HG02938 (cell line): ENCODE data around the gene NME7.

ENCODE experiments used
- ATAC-seq: cut with Tn5 transposase; IDR thresholded peaks from one replicate; pipeline ENCODE4 v1.9.1; 2021; ENCODE audit warnings: mild to moderate bottlenecking, moderate library complexity; ENCODE audit not compliant: unreplicated experiment

Gene NME7

GRCh38 chr1:169110689-169111447 is 256.7 kb downstream of the NME7 start:
- ATAC-seq, result no peak

- ATAC-seq, result no peak
Observed at GRCh38 chr1:169110236-169110635, 257.4 kb downstream of the NME7 start.

- no peak for ATAC-seq
Observed at GRCh38 chr1:169109561-169110134, 257.9 kb downstream of the NME7 start.

- ATAC-seq, result no peak
Observed at GRCh38 chr1:169108863-169109560, 258.6 kb downstream of the NME7 start.

GRCh38 chr1:169108223-169108622 is 259.4 kb downstream of the NME7 start:
- no peak for ATAC-seq

GRCh38 chr1:169107603-169108208 is 259.9 kb downstream of the NME7 start:
- ATAC-seq, result no peak

DNA sequence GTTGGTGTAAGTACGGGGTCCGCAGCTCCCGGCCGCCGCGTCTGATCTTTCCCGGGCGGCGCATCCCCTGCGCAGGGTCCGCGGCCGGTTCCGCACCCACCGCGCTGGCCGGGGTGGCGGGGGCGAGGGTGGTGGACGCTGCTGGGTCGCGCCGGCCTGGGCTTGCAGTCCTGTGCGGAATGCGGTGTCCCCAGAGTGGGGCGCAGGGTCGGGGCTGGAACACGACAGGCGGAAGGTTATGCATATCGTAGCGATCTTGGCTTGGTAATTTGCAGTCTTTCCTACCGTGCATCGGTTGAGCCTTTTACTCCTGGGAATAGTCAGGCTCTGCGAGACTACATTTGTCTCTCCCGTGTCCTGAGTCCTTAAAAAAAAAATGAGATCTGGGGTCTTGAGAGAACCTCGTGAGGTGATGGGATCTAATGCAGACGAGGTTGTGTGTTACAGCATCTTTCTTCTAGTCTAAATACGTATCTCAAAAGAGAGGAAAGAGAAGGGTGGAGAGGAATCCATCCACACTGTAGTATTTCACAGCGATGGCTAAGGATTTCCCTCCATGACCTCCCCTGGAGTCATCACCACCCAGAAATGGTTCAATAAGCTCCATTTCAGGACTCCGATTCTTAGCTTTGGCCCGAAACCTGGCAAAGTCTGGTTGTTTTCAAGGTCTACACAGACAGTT is 260.5 kb downstream of the NME7 start:
- ATAC-seq, result peak; percentile 2

DNA sequence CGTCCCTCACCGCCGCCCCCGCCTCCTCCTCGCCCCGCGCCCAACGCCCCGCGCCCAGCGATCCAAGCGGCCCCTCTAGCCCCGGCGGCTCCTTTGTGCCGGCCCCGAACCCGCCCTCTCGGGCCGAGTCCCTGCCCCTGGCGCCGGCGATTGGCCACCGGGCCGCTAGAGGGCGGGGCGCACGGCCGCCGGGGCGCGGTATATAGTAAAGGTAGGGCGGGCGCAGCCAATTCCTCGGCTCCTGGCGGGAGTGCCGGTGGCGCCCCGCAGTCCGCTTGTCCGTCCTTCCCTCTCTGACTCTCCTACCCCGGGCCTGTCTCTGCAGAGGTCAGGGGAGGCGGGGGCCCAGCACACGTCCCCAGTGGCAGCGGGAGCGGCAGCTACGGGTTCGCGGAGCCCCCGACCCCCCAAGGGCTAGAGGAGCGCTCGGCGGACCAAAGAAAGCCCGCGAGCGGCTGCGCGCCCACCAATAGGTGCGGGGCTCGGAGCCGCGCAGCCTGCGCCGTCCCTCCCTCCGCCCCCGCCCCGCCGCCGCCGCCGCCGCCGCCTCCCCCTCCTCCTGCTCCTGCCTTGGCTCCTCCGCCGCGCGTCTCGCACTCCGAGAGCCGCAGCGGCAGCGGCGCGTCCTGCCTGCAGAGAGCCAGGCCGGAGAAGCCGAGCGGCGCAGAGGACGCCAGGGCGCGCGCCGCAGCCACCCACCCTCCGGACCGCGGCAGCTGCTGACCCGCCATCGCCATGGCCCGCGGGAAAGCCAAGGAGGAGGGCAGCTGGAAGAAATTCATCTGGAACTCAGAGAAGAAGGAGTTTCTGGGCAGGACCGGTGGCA is 261.3 kb downstream of the NME7 start, which contains the start of gene ATP1B1:
TSS of gene ATP1B1 (plus strand) at position 596 of the 826 bp plus-strand sequence. CDS start at position 736, 140 bp downstream.
- ATAC-seq, result peak; percentile 80

DNA sequence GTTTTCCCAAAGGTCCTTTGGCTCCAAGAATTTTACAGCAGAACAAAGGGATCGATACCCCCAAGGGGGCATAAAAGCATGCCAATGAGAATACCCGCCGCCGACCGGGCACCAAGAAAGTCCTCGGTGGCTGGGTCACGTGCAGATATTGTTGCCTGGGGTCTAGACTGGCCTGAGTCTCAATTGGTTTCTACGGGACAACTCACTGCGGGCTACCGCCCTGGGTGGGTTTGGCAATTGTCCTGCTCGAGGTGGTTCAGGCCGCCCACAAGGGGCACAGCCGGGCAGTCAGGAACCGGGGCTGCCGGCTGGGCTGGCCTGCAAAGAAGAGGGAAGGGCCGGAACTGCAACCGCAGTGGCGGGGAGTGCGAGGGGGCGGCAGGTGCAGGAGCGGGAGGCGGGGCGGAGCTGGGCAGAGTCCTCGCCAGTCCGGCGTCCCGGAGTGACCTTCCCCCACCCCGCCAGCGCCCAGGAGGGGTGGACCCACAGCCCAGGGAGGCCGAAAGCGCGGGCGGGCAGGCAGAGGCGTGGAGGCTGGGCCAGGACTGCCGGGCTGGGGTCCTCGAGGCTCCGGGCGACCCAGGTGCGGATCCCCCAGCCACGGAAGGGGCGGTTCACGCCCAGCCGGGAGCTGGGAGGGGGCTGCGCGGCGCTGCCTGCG is 262.0 kb downstream of the NME7 start:
- peak; percentile 20 for ATAC-seq

DNA sequence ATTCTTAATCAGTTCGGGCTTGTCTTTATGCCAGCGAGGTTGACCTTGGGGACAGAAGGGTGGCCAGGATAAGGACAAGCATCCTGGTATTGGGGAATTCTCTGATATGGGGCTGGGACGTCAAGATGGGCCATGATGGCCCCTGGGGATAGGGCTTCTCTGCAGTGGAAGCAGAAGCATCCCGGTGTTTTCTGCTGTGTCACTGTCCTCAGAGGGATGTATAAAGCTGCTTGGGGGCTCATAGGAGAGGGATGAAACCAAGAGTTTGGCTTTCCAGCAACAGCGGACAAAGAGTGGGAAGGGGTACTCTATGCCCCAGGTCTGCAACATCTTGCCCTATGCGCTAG is 262.5 kb downstream of the NME7 start:
- ATAC-seq, result no peak

DNA sequence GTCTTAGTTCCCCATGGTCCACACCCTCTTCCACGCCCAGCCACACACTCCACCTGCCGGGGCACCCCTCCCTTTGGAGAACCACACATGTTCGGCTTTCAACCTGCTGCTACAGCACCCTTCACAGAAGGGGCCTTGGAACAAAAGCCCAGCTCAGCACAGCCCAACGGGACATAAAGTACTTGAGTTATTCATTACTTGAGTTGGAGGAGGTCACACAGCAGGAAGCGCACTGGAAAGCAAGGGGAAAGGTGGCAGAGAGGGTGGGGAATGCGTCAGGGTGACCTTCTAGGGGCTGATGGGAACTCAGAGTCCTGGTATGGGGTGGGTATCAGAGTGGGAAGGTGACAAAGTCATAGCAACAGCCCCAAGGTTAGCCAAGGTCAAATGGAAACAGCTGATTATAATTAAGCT is 264.1 kb downstream of the NME7 start:
- no peak for ATAC-seq

GRCh38 chr1:169103002-169103401 is 264.6 kb downstream of the NME7 start:
- ATAC-seq, result no peak

- no peak for ATAC-seq
Observed at GRCh38 chr1:169102567-169102966, 265.0 kb downstream of the NME7 start.

DNA sequence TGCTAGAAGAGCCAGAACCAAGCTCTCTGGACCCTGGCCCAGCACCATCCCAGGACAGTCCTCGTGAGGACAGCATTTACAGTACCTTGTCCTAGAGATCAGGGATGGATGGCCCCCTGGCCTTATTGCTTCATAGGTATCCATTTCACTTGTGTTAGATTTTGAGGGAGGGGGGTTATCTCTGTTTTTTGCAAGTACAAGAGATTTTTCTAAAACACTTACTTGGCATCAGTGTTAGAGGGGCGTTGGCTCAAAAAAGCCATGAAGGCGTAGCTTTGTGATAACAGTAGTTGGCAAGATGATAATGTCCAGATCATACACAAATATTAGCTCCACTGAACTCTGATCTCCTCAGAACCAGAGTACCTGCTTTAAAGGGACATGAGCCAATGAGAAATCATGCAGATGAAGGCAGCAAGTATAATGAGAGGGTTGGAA is 266.9 kb downstream of the NME7 start:
- ATAC-seq, result no peak

DNA sequence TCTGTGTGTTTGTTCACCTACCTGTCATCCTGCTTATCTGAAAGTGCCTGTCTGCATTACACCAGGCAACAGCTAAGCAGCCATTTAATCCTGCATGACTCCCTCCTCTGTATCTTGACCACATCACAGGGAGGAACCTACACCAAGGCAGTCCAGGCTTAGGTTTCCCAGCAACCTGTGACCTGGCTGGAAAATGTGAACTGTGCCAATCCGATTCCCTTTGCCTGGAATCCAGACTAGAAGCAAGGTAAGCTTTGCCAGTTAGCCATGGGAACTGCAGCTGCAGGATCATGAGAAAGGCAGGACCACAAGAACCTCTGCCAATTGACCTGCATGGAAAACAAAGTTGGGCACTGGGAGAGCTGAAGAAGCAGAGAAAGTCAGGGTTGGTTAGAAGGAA is 267.4 kb downstream of the NME7 start:
- no peak for ATAC-seq

DNA sequence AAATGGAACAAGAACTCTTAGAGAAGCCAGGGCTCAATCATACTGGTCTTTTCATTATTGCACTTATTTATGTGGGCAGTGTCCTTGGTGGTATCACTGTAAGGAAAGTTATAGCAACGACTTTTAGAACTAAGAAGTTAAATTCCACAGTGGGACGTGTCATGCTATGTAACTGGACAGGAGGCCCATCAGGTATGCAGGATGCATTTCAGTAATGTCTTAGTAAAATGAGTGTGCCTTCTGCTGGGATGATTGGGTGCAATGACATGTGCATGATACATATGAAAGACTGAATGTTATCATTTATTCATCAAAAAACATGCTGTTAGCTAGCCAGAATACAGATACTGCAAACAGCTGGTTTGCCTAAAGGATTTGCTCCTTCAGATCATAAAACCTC is 268.0 kb downstream of the NME7 start:
- ATAC-seq, result no peak

DNA sequence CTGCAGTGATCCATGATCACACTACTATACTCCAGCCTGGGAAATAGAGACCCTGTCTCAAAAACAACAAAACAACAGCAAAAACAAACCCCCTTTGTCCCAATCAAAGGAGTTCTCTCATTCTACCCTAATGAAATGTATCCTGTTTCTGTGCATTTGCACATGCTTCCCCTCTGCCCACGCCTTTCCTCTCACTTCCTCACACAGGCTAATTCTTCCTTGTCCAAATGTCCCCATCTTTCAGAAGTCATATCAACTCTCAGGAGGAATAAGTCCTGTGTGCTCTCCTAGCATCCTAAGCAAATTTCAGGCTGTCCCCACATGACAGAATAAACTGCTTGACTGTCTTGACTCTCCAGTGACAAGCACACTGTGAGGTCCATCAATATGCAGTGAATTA is 269.2 kb downstream of the NME7 start:
- no peak for ATAC-seq

GRCh38 chr1:169094897-169095569 is 272.6 kb downstream of the NME7 start:
- no peak for ATAC-seq

DNA sequence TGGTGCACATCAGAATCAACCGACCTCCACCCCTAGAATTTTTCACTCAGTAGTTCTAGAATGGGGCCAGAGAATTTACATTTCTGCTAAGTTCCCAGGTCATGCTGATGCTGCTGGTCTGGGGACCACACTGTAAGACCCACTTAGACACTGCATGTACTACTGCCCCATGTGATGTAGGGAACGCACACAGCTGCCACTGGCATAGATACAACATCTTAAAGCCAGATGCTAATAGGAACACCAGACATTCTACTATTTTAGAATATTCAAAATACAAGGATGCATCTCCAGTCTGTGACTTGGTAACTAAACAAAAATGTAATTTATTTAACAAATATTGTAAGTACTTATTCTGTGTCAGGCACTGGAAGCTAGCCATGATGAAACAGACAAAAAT is 275.2 kb downstream of the NME7 start:
- ATAC-seq, result no peak
